Breast epithelium (tissue), 3 donors: ENCODE results near the gene GNAI3.

Experiments
- CTCF ChIP-seq, 3 donors: fragments of 450-650 bp; IDR thresholded peaks; one replicate each; pipeline ENCODE4 v1.5.1; 2016 to 2017; ENCODE audit warnings: antibody characterized with exemption in 3 of 3, mild to moderate bottlenecking in 3 of 3, moderate library complexity in 3 of 3
- POLR2A ChIP-seq: fragments of 450-650 bp; IDR thresholded peaks from one replicate; pipeline ENCODE4 v1.6.1; 2016; ENCODE audit warnings: antibody characterized with exemption, mild to moderate bottlenecking, moderate library complexity
- POLR2AphosphoS5 ChIP-seq, 3 donors: sonication (generic); formaldehyde crosslinking; IDR thresholded peaks; one replicate each; pipeline ENCODE4 v1.6.1; 2017; ENCODE audit warnings: antibody characterized with exemption in 3 of 3

GRCh38 chr1:109530457-109531087 lies 17.8 kb upstream of the GNAI3 start:
- TF ChIP-seq POLR2AphosphoS5 (IDR thresholded peaks at IDR 0.05) (no peak), CTCF (IDR thresholded peaks at IDR 0.05) (no peak), POLR2A (no peak)
